Smooth muscle cell (in vitro differentiated cells): ENCODE results near the gene KRT71. TPM values are rescaled to one million over a fixed set of nuclear protein-coding genes. Genes with fewer than 3 reads are reported as not detected.
"Not testable (repeated sequence)": the region's sequence is repeated elsewhere in the genome, so short reads cannot be mapped to it uniquely, and the experiment has no call there.

Source experiments
- DNase-seq: peaks from one replicate; lab custom pipeline; 2025; ENCODE audit not compliant: unreplicated experiment; lab: John Stamatoyannopoulos, UW
- H2AFZ ChIP-seq: fragments of 200-600 bp; sonication (generic); 2 replicates; pipeline ENCODE4 v1.6.0; 2016; ENCODE audit warnings: antibody characterized with exemption, low read depth, mild to moderate bottlenecking
- H3F3A ChIP-seq: fragments of 200-600 bp; sonication (generic); 2 replicates; pipeline ENCODE4 v1.6.0; 2017; ENCODE audit warnings: antibody characterized with exemption, low read depth
- H3K27ac ChIP-seq: fragments of 200-600 bp; sonication (generic); 2 replicates; pipeline ENCODE4 v1.5.1; 2016; ENCODE audit warnings: low read depth, mild to moderate bottlenecking
- H3K27me3 ChIP-seq: fragments of 200-600 bp; sonication (generic); 2 replicates; pipeline ENCODE4 v1.6.1; 2016; ENCODE audit warnings: low read depth, mild to moderate bottlenecking
- H3K36me3 ChIP-seq: fragments of 200-600 bp; sonication (generic); 2 replicates; pipeline ENCODE4 v1.5.1; 2016; ENCODE audit warnings: low read depth
- H3K4me1 ChIP-seq: fragments of 200-600 bp; sonication (generic); 2 replicates; pipeline ENCODE4 v1.5.1; 2016; ENCODE audit warnings: low read depth
- H3K4me2 ChIP-seq: fragments of 200-600 bp; sonication (generic); 2 replicates; pipeline ENCODE4 v1.6.0; 2016; ENCODE audit warnings: mild to moderate bottlenecking
- H3K4me3 ChIP-seq: fragments of 200-600 bp; sonication (generic); 2 replicates; pipeline ENCODE4 v1.5.1; 2016; ENCODE audit warnings: mild to moderate bottlenecking
- H3K79me2 ChIP-seq: fragments of 200-600 bp; sonication (generic); 2 replicates; pipeline ENCODE4 v1.6.0; 2016; ENCODE audit warnings: low read depth, mild to moderate bottlenecking
- H3K9ac ChIP-seq: fragments of 200-600 bp; sonication (generic); 2 replicates; pipeline ENCODE4 v1.6.0; 2016; ENCODE audit warnings: low read depth
- H3K9me3 ChIP-seq: fragments of 200-600 bp; sonication (generic); replicated peaks from 2 replicates; pipeline ENCODE4 v1.5.1; 2016; ENCODE audit warnings: low read depth
- H4K20me1 ChIP-seq: fragments of 200-600 bp; sonication (generic); 2 replicates; pipeline ENCODE4 v1.6.0; 2016; ENCODE audit warnings: low read depth
- WGBS: methylation state at CpG from one replicate; pipeline ENCODE4 v1.1.7; 2016; ENCODE audit warnings: low lambda C conversion rate; 5-methylcytosine and 5-hydroxymethylcytosine counted together
- polyA plus RNA-seq: library from polyadenylated mRNA; unstranded; fragments of >200 nt; fragmentation: Nextera tagmentation; extraction: Ambion mirVana; gene quantifications from 2 replicates; pipeline ENCODE4 v1.2.1, GENCODE V29; 2016
- total RNA-seq: library from RNA; depleted of rRNA; stranded (reverse); fragments of >200 nt; gene quantifications from 2 replicates; pipeline ENCODE4 v1.2.3, GENCODE V29; 2014
- TF ChIP-seq, protein P1 (sequence below): fragments of 200-600 bp; sonication (generic); IDR thresholded peaks from 2 replicates; pipeline ENCODE4 v1.5.1; 2017; ENCODE audit warnings: borderline replicate concordance, mild to moderate bottlenecking, antibody characterized with exemption; ENCODE audit not compliant: insufficient read depth, poor library complexity, severe bottlenecking

The KRT71 gene
- total and polyA plus RNA-seq, 2 experiments from 2014 or later = not detected

DNA sequence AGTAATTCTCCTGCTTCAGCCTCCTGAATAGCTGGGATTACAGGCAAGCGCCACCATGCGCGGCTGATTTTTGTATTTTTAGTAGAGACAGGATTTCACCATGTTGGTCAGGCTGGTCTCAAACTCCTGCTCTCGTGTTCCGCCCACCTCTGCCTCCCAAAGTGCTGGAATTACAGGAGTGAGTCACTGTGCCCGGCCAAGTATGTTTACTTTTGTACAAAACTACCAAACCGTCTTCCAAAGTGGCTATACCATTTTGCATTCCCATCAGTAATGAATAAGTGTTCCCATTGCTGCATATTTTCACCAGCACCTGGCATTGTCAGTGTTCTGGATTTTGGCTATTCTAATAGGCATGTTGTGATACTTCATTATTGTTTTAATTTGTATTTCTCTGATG lies 51.5 kb downstream of the KRT71 start:
- Histone ChIP-seq H3K4me2 (no peak overlapping the region), H4K20me1 (no peaks in the 10 kb centered on the region), H2AFZ (no peak overlapping the region), H3K27me3 (no peaks in the 10 kb centered on the region), H3F3A (no peaks in the 10 kb centered on the region), H3K9ac (no peak overlapping the region), H3K36me3 (no peaks in the 10 kb centered on the region), H3K79me2 (no peaks in the 10 kb centered on the region), H3K9me3 (no peaks in the 10 kb centered on the region), H3K4me3 (no peak overlapping the region), H3K4me1 (peaks cover 5% of the 10 kb centered on the region), H3K27ac (no peak overlapping the region)
- TF ChIP-seq, protein P1, sequence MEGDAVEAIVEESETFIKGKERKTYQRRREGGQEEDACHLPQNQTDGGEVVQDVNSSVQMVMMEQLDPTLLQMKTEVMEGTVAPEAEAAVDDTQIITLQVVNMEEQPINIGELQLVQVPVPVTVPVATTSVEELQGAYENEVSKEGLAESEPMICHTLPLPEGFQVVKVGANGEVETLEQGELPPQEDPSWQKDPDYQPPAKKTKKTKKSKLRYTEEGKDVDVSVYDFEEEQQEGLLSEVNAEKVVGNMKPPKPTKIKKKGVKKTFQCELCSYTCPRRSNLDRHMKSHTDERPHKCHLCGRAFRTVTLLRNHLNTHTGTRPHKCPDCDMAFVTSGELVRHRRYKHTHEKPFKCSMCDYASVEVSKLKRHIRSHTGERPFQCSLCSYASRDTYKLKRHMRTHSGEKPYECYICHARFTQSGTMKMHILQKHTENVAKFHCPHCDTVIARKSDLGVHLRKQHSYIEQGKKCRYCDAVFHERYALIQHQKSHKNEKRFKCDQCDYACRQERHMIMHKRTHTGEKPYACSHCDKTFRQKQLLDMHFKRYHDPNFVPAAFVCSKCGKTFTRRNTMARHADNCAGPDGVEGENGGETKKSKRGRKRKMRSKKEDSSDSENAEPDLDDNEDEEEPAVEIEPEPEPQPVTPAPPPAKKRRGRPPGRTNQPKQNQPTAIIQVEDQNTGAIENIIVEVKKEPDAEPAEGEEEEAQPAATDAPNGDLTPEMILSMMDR = no peak
- DNase-seq = no peak
- WGBS = 57% methylated on average over 7 of the region's 7 CpGs

GRCh38 chr12:52500574-52500973 lies 52.4 kb downstream of the KRT71 start:
- WGBS = 95% methylated on average over 6 of the region's 6 CpGs
- H3K4me3 ChIP-seq, H3K27me3 ChIP-seq, DNase-seq, H3K27ac ChIP-seq, H3K4me2 ChIP-seq, H2AFZ ChIP-seq, H3F3A ChIP-seq, H4K20me1 ChIP-seq, H3K36me3 ChIP-seq, H3K79me2 ChIP-seq, H3K9ac ChIP-seq, H3K9me3 ChIP-seq: not testable (repeated sequence)
- H3K4me1 ChIP-seq = peaks cover 14% of the 10 kb centered on the region

GRCh38 chr12:52499806-52500560 lies 53.0 kb downstream of the KRT71 start:
- Histone ChIP-seq H3K4me1 (peaks cover 19% of the 10 kb centered on the region), H4K20me1 (no peaks in the 10 kb centered on the region)

GRCh38 chr12:52498946-52499345 lies 54.0 kb downstream of the KRT71 start:
- H3K27ac ChIP-seq = no peak overlapping the region
- no peak overlapping the region for H3K4me3 ChIP-seq
- TF ChIP-seq, protein P1 = no peak
- H3K4me1 ChIP-seq = peaks cover 19% of the 10 kb centered on the region
- H3F3A ChIP-seq = no peaks in the 10 kb centered on the region
- 35% methylated on average over 1 of the region's 1 CpG for WGBS
- no peaks in the 10 kb centered on the region for H3K9me3 ChIP-seq
- H2AFZ ChIP-seq = no peak overlapping the region
- H3K27me3 ChIP-seq = no peaks in the 10 kb centered on the region
- H3K9ac ChIP-seq = no peak overlapping the region
- no peaks in the 10 kb centered on the region for H4K20me1 ChIP-seq
- no peaks in the 10 kb centered on the region for H3K36me3 ChIP-seq
- DNase-seq = no peak
- no peak overlapping the region for H3K4me2 ChIP-seq
- no peaks in the 10 kb centered on the region for H3K79me2 ChIP-seq

More at GRCh38 chr12:52499806-52500560, 53.0 kb downstream of the KRT71 start:
- Histone ChIP-seq H3K36me3 (no peaks in the 10 kb centered on the region), H3K4me2 (no peak overlapping the region), H3K9me3 (no peaks in the 10 kb centered on the region), H3K27me3 (no peaks in the 10 kb centered on the region), H3F3A (no peaks in the 10 kb centered on the region), H2AFZ (no peak overlapping the region), H3K79me2 (no peaks in the 10 kb centered on the region), H3K9ac (no peak overlapping the region), H3K27ac (no peak overlapping the region), H3K4me3 (no peak overlapping the region)
- 87% methylated on average over 5 of the region's 5 CpGs for WGBS
- no peak for DNase-seq
- TF ChIP-seq, protein P1 = no peak
